Measurements from ENCODE around the gene ZNF490.
"Not testable (repeated sequence)": the region's sequence is repeated elsewhere in the genome, so short reads cannot be mapped to it uniquely, and the experiment has no call there.

The ZNF490 gene

DNA sequence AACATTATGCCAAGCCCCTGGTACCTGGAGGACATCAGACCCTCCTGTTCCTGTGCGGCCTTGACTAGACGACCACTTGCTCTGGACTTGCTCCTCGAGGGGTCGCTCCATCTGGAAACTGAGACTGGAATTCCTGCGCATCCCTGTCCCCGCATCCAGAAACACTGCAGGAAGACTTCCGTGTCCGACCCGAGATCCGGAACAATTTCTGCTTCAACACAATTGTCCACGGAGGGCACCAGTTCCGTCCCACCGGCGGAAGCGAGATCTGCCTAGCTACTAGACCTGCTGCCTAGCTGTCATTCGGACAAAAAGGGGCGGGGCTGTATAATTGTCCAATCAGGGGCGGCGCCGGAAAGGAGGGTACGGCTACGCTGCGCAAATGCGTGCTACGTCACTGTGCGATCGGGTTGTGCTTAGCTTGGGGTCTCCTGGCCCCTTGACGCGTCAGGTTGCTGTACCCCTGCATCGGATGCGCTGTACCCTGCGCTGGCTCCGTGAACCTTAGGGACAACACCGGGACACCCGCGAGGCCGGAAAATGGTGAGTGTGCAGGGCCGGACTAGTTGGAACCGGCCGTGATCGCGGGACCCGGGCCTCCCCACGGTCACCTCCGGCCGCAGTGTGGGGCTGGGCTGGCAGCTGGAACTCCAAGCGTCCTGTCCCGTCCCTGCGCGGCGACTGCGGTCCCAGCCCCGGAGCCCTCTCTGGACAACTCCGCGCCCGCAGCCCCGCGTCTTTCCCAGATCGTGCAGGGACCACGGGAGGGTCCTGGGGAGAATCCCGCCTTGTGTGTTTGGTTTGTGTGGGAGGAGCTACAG is at the start of gene ZNF490, which contains the start of gene ZNF791:
ZNF490 (minus strand) TSS at position 274 of the 821 bp plus-strand sequence; CDS start at position 141, 133 bp downstream.
ZNF791 (plus strand) TSS at position 381 of the 821 bp plus-strand sequence; CDS start at position 541, 160 bp downstream.
- DNase-seq = peak; percentile 98

DNA sequence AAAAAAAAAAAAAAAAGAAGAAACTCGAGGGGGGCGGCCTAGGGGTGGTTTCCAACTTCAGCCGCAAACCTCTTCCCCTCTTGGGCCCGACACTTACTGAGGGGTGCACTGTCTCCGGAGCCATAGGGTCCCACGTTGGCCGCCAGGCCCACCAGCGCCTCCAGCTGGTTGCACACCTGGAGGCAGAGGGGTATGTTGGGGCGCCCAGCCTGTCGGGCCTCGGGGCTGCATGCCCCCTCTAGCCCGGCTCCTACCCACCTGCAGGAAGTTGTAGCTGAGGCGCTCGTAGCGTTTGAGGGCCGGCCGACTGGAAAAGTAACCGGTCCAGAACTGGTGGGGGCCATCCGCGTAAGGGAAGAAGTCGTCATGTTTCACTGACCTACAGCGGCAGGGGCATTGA is 47.4 kb upstream of the ZNF490 start:
- DNase-seq = no peak

GRCh38 chr19:12656899-12657571 is 46.4 kb upstream of the ZNF490 start:
- peak; percentile 25 for DNase-seq

DNA sequence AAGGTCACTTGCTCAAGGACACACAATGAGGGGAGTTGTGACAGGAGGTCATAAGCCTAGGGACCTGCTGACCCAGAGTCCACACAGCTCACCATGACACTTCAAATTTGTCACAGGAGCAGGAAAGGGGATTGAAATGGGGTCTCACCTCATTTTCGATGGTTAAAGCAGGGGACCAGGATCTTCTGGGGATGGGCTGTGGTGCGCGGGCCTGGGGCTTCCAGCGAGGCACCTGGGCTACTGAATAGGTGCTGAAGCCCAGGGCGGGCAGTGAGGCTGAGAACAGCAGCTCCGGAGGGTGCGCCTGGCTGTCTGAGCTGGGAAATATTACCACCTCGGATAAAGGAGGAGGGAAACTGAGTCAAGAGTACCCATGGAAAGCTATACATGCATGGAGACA is 44.9 kb upstream of the ZNF490 start:
- DNase-seq = no peak

- no peak for DNase-seq
These were observed 41.6 kb upstream of the ZNF490 start for GRCh38 chr19:12652219-12652618.

DNA sequence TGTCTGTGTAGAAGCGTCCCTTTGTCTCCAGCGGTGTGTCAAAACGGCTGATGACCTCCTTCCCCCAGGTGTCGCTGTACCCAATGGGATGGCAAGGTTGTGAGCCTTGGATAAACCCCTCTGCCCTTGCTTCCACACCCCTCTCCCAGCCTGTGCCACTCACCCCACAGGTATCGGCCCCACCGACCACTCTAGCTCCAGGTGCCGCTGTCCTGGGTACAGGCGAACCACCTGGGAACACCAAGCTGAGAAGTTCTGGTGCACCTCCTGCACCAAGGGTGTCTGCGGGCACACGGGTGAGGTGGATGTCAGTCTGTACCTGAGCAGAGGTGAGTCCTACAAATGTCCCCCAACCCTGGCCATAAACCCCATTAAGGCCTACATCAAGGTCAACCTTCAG is 39.3 kb upstream of the ZNF490 start:
- no peak for DNase-seq

- no peak for DNase-seq
These were observed 37.5 kb upstream of the ZNF490 start for GRCh38 chr19:12648088-12648487.

DNA sequence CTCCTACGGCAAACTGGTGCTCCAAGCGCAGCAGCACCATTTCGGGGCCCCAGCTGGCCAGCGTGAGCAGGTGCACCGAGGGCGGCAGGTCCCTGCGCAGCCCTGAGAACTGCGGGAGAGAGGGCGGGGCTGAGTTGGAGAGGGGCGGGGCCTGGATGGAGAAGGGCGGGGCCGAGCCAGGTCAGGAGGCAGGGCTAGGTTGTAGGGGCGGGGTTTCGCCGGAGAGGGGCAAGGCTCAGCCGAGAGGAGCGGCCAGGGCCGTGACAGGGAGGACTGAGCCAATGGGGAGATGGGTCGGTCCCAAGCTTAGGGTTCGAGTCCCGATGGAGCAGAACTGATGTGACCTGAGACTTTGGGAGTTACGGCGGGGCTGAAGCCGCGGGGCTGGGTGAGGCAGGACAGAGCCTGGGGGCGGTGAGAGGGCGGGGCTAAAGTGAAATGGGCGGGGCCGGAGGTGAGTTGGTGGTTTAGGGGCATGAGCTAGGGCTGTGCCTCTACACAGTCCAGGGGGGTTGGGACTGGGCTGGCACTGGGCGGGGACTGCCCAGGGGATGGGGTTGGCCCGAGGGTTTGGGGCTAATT is 37.0 kb upstream of the ZNF490 start:
- peak; percentile 34 for DNase-seq

DNA sequence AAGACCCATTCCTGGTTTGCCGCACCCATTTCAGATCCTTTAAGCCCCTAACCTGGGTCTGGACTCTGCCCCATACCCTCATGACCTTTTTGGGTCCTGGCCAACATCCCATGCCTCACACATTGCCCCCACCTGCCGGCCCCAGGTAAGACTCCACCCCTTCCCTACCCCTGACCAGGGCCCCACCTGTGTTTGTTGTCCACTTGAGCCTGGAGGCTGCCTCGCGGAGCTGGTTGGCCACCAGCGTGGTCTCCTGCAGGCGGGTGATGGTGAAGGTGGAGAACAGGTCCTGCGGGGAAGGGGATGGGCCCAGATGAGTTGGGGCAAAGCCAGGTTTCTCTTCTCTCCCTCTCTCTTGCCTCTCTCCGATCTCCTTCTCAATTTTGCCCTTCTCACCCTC is 36.4 kb upstream of the ZNF490 start:
- no peak for DNase-seq

GRCh38 chr19:12646551-12646950 is 35.9 kb upstream of the ZNF490 start:
- no peak for DNase-seq

- DNase-seq = not testable (repeated sequence)
These were observed 33.1 kb upstream of the ZNF490 start for GRCh38 chr19:12643716-12644115.

- no peak for DNase-seq
These were observed 31.9 kb upstream of the ZNF490 start for GRCh38 chr19:12642506-12642905.

DNA sequence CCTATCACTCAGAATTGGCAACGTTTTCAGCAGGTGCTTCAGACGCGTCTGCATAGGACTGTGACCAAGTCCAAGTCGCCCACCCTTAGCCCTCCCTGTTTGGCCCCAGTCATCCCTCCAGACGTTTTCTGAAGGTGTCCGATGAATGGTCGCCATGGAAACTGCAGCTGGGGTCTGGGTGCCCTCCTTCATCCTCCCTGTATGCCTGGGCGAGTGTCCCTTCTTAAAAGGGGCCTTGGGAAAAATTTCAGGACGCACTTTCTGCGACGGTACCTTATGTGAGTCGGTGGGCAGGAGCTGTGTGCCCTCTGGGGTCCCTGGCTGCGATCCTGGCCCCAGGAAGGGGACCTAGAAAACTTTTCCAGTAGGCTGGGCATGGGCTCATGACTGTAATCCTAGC is 30.8 kb upstream of the ZNF490 start:
- no peak for DNase-seq

GRCh38 chr19:12639901-12640613 is 29.4 kb upstream of the ZNF490 start:
- peak; percentile 90 for DNase-seq

GRCh38 chr19:12638611-12639182 is 28.1 kb upstream of the ZNF490 start:
- no peak for DNase-seq

- no peak for DNase-seq
These were observed 26.0 kb upstream of the ZNF490 start for GRCh38 chr19:12636631-12637030.

GRCh38 chr19:12629215-12629614 is 18.6 kb upstream of the ZNF490 start:
- no peak for DNase-seq

GRCh38 chr19:12628040-12629022 is 17.7 kb upstream of the ZNF490 start:
- no peak for DNase-seq

DNA sequence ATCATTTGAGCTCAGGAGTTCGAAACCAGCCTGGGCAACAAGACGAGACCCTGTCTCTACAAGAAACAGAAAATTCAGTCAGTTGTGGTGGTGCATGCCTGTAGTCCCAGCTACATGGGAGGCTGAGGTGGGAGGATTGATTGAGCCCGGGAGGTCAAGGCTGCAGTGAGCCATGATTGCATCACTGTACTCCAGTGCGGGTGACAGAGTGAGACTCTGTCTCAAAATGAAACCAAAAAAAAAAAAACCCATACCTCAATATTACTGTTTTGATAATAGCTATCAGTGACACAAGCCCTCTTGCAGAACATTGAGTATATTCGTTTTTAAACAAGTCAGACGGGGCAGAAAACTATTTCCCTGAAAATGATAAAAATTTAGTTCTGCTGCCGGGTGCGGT is 16.3 kb upstream of the ZNF490 start:
- DNase-seq = no peak

- no peak for DNase-seq
These were observed 12.9 kb upstream of the ZNF490 start for GRCh38 chr19:12623361-12624031.
